HG02981 (cell line): Measurements from ENCODE around the gene CCT5.

Experiments
- ATAC-seq: cut with Tn5 transposase; IDR thresholded peaks from one replicate; pipeline ENCODE4 v1.9.1; 2021; ENCODE audit warnings: mild to moderate bottlenecking, moderate library complexity; ENCODE audit not compliant: unreplicated experiment

Gene CCT5

GRCh38 chr5:10297646-10298204 lies 47.6 kb downstream of the CCT5 start:
- no peak for ATAC-seq

- no peak for ATAC-seq
Measured at GRCh38 chr5:10300246-10300645, 50.2 kb downstream of the CCT5 start.

GRCh38 chr5:10301266-10301665 lies 51.2 kb downstream of the CCT5 start:
- no peak for ATAC-seq

DNA sequence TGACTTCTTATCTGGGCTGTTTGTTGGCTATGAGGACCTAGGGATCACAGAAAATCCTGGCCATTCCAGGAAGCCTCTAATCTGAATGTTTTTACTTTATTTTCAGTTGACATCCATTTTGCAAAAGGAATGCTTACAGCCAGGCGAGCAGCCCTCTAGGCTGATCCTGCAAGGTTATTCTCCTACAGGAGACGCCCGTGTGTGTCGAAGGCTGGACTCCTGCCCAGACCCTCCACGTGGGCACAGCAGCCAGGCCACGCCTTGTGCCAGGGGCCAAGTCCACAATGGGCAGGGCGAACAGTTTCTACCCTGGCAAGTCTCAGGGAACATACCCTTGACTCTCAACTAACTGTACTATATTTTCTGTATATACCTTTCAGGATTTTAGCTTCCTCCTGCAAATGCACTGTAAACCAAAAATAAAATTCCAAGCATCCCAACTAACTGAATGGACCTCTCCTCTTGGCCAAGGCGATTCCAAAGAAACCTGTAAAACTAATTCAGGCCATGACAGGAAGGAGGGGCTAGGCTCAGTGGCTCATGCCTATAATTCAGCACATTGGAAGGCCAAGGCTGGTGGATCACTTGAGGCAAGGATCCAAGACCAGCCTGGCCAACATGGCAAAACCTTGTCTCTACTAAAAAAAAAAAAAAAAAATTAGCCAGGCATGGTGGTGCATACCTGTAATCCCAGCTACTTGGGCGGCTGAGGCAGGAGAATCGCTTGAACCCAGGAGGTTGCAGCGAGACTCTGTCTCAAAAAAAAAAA lies 51.9 kb downstream of the CCT5 start:
- no peak for ATAC-seq

GRCh38 chr5:10303201-10303600 lies 53.1 kb downstream of the CCT5 start:
- no peak for ATAC-seq

- no peak for ATAC-seq
Measured at GRCh38 chr5:10303699-10304170, 53.7 kb downstream of the CCT5 start.

- ATAC-seq, result no peak
Measured at GRCh38 chr5:10304932-10305331, 54.9 kb downstream of the CCT5 start.

DNA sequence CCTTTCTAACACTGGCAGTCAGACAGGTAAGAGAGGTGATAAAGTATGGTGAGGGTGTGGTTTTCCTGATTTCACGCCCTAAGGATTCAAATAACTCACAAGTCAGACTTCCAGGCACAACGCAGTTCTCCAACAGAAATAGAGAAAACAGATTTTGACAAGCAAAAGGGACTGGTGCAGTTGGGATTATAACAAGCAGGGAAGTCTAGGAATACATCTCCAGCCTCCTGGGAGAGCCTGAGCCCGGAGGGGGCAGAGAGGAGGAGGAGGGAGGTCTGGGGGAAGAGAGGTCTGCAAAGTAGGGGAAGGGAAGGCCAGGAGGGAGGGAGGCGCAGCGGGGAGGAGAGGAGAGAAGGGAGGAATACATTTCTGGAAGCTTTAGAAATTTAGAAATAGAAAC lies 56.0 kb downstream of the CCT5 start:
- ATAC-seq, result no peak

DNA sequence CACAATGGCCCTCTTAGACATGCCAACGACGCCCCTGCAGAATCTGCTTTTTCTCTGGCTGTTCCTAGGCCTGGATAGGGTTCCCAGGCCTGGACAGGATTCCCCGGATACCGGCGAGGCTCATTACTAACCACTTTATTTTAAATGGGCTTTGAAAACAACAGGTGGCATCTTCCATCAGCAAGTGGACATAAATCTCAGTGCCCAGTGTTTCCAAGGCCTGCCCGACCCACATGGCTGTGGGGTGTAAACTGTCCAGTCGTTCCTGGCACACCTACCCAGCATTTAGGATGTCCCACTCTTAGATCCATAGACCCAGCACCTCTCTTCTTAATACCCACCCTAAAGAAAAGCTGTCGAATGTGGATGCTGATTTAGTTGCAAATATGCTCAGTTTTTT lies 56.7 kb downstream of the CCT5 start:
- no peak for ATAC-seq

- ATAC-seq, result peak; percentile 81
Measured at GRCh38 chr5:10307206-10308148, 57.4 kb downstream of the CCT5 start, which contains the start of gene CMBL. Gene CMBL (minus strand): TSS chr5:10307902. CDS start chr5:10290762, 17,140 bp downstream.

- ATAC-seq, result no peak
Measured at GRCh38 chr5:10308844-10309243, 58.8 kb downstream of the CCT5 start.

- no peak for ATAC-seq
Measured at GRCh38 chr5:10310066-10310779, 60.1 kb downstream of the CCT5 start.

DNA sequence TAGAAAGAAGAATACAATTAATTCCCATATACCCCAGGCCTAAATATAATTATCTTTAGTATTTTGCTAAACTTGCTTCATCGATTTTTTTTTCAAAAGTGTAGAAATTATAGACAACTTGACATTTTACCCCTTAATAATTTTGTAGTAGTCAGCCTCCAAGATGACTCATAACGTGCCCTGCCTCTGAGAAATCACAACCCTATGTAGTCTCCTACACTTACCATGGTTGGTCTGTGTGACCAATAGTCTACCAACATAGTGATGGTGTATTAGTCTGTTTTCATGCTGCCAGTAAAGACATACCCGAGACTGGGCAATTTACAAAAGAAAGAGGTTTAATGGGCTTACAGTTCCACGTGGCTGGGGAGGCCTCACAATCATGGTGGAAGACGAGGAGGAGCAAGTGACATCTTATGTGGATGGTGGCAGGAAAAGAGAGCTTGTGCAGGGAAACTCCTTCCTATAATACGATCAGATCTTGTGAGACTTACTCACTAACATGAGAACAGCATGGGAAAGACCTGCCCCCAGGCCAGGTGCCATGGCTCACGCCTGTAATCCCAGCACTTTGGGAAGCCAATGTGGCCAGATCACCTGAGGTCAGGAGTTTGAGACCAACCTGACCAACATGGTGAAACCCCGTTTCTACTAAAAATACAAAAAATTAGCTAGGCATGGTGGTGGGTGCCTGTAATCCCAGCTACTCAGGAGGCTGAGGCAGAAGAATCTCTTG lies 60.9 kb downstream of the CCT5 start:
- ATAC-seq, result peak; percentile 58

GRCh38 chr5:10311595-10312425 lies 61.7 kb downstream of the CCT5 start:
- ATAC-seq, result no peak

DNA sequence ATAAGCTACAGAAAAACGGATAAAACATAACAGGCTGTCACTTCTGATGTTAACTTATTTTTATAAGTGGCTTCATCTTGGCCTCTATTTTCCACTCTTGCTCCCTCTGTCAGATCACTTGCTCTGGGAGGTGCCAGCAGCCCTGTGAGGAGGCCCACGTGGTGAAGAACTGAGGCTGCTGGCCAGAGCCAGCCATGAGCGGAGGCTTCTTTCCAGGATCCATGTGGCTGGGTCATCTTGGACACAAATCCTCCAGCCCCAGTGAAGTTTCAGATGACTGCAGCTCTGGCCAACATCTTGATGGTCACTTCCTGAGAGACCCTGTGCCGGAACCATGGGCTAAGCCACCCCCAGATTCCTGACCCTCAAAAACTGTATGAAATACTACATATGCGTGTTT lies 65.1 kb downstream of the CCT5 start:
- ATAC-seq, result no peak
